Calu3 (cell line): ENCODE measurements around the gene SLC16A7. TPM values are rescaled to one million over a fixed set of nuclear protein-coding genes. Genes with fewer than 3 reads are reported as not detected.

Experiments used
- BruUV-seq: library from RNA; stranded (reverse); fragments of 400-500 nt; replicated peaks from 2 replicates; lab custom pipeline; 2021; lab: Mats Ljungman, UMichigan
- CTCF ChIA-PET: fragments of 300-600 bp; sonication (Branson Sonifier 250); formaldehyde crosslinking; loops from one replicate; lab custom pipeline; 2022; ENCODE audit warnings: antibody characterized with exemption; lab: Charles Lee
- DNase-seq: peaks from one replicate; pipeline ENCODE4 v3.0.0; 2022
- H3K27ac Mint-ChIP-seq: one replicate; pipeline ENCODE4 v1.8.0; 2022; ENCODE audit warnings: mixed read lengths; ENCODE audit not compliant: unreplicated experiment
- H3K27me3 Mint-ChIP-seq: one replicate; pipeline ENCODE4 v1.8.0; 2022; ENCODE audit warnings: mixed read lengths; ENCODE audit not compliant: unreplicated experiment
- H3K36me3 Mint-ChIP-seq: one replicate; pipeline ENCODE4 v1.8.0; 2022; ENCODE audit warnings: mild to moderate bottlenecking, moderate library complexity, mixed read lengths; ENCODE audit not compliant: insufficient read depth, unreplicated experiment
- H3K4me1 Mint-ChIP-seq: one replicate; pipeline ENCODE4 v1.8.0; 2022; ENCODE audit warnings: mild to moderate bottlenecking, low read depth, mixed read lengths; ENCODE audit not compliant: unreplicated experiment
- H3K4me3 Mint-ChIP-seq: one replicate; pipeline ENCODE4 v1.8.0; 2022; ENCODE audit warnings: mild to moderate bottlenecking, low read depth, moderate library complexity, mixed read lengths; ENCODE audit not compliant: unreplicated experiment
- H3K9me3 Mint-ChIP-seq: one replicate; pipeline ENCODE4 v1.8.0; 2022; ENCODE audit warnings: low read depth, mixed read lengths; ENCODE audit not compliant: unreplicated experiment
- CTCF ChIP-seq: fragments of 200-600 bp; IDR thresholded peaks from one replicate; pipeline ENCODE4 v1.8.0; 2022; ENCODE audit warnings: antibody characterized with exemption; ENCODE audit not compliant: unreplicated experiment
- intact Hi-C: fragments of 100-400 bp; cut with micrococcal nuclease; formaldehyde crosslinking; loops from one replicate; pipeline ENCODE4 v1.10.0; 2022; ENCODE audit not compliant: unreplicated experiment
- total RNA-seq: library from RNA; stranded (reverse); gene quantifications from 2 replicates; pipeline ENCODE4 v1.2.3, GENCODE V29; 2022

The SLC16A7 gene
- total RNA-seq, 1 experiment from 2014 or later, result 58.6 TPM

DNA sequence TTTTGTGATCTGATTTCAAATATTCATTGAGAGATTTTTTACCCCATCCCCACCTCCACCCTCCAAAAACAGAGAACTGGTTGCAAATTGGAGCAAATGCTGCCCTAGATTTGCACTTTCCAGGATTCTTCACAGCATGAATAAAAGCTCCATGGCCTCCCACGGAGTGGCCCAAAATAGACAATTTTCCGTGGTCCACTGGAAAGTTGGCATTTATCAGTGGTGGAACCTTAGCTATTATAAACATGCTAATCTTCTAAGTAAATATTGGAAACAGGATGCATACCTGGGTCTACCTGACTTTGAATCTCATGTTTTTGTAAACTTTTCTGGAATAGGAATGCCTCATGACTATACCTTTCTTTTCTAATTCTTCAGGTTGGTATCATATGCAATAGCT lies 123.9 kb downstream of the SLC16A7 start:
- Mint-ChIP-seq H3K36me3 (no peaks in the 10 kb centered on the region), H3K27me3 (no peaks in the 10 kb centered on the region), H3K27ac (no peak overlapping the region), H3K4me3 (no peak overlapping the region), H3K4me1 (no peaks in the 10 kb centered on the region), H3K9me3 (no peaks in the 10 kb centered on the region)
- CTCF ChIA-PET, result no interaction called here
- intact Hi-C loops, result no loop called here
- no peak for TF ChIP-seq CTCF
- BruUV-seq, result no TSS peak
- no peak for DNase-seq

GRCh38 chr12:59723520-59723919 lies 127.7 kb downstream of the SLC16A7 start:
- Mint-ChIP-seq H3K4me1 (no peaks in the 10 kb centered on the region), H3K4me3 (no peak overlapping the region), H3K36me3 (no peaks in the 10 kb centered on the region), H3K9me3 (no peaks in the 10 kb centered on the region), H3K27ac (no peak overlapping the region), H3K27me3 (no peaks in the 10 kb centered on the region)
- intact Hi-C loops, result no loop called here
- CTCF ChIA-PET, result no interaction called here
- DNase-seq, result no peak
- BruUV-seq, result no TSS peak
- no peak for TF ChIP-seq CTCF

- no peak overlapping the region for H3K4me3 Mint-ChIP-seq
- DNase-seq, result no peak
- no peak overlapping the region for H3K27ac Mint-ChIP-seq
- no peak for TF ChIP-seq CTCF
- CTCF ChIA-PET, result no interaction called here
- no TSS peak for BruUV-seq
- H3K27me3 Mint-ChIP-seq, result no peaks in the 10 kb centered on the region
- intact Hi-C loops, result no loop called here
- H3K9me3 Mint-ChIP-seq, result no peaks in the 10 kb centered on the region
- no peaks in the 10 kb centered on the region for H3K36me3 Mint-ChIP-seq
- H3K4me1 Mint-ChIP-seq, result no peaks in the 10 kb centered on the region
These were observed 128.3 kb downstream of the SLC16A7 start for GRCh38 chr12:59724011-59724695.

DNA sequence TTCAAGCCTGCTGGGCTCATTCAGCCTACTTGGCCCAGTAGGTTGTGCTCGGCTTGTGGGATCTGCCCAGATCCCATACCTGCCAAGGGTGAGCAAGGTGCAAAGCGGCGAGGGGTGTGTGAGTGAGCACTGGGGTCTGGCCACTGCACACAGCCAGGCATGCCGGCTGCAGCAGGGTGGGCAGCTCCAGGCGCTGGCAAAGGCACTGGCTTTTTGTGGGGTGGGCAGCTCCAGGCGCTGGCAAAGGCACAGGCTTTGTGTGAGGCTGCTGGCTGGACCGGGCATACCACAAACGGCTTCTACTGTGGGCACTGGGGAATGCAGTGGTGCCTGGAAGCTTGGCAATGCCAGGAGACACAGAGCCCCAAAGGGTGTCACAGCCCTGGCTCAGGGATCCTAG lies 137.4 kb downstream of the SLC16A7 start:
- BruUV-seq, result no TSS peak
- intact Hi-C loops, result no loop called here
- H3K27me3 Mint-ChIP-seq, result no peaks in the 10 kb centered on the region

More for the DNA sequence above, 137.4 kb downstream of the SLC16A7 start:
- Mint-ChIP-seq H3K27ac (no peak overlapping the region), H3K4me3 (no peak overlapping the region), H3K4me1 (peaks cover 16% of the 10 kb centered on the region), H3K36me3 (no peaks in the 10 kb centered on the region), H3K9me3 (no peaks in the 10 kb centered on the region)
- CTCF ChIA-PET, result no interaction called here
- TF ChIP-seq CTCF, result no peak
- DNase-seq, result no peak
